ENCODE data around the gene FNDC3A. TPM values are rescaled to one million over a fixed set of nuclear protein-coding genes. Genes with fewer than 3 reads are reported as not detected.
A peak's percentile ranks its signal among the peaks of the same experiment; 100 is the strongest.

The FNDC3A gene
- total and polyA plus RNA-seq, 11 donors: 10.1 to 38.3 (median 21.9) TPM

DNA sequence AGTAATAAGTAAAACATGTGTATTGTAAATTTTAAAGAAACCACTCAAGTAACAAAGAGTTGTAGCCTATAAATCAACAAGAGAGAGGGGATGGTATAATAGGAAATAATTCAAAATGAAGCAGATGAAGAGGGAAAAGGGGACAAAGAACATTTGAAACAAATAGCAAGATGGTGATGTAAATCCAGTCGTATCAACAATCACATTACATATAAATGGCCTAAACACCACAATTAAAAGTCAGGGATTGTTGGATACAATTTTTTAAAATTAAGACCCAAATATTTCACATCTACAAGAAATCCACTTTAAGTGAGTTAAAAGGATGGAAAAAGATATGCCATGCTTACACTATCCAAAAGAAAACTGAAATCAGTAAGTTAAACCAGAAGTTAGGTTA, 15.2 kb downstream of the FNDC3A start:
- WGBS, 4 donors: 86 to 97% (median 92%) methylated on average over 1 of the region's 1 CpG
- H3K4me3 ChIP-seq: no peak overlapping the region
- H3K27ac ChIP-seq: no peak overlapping the region
- H3K27me3 ChIP-seq: no peaks in the 10 kb centered on the region
- no peaks in the 10 kb centered on the region for H3K36me3 ChIP-seq
- H3K4me1 ChIP-seq: peaks cover 0 to 15% (median 0%) of the 10 kb centered on the region in 12 donors
- TF ChIP-seq POLR2A (IDR thresholded peaks at IDR 0.05): no peak
- TF ChIP-seq, protein P1, sequence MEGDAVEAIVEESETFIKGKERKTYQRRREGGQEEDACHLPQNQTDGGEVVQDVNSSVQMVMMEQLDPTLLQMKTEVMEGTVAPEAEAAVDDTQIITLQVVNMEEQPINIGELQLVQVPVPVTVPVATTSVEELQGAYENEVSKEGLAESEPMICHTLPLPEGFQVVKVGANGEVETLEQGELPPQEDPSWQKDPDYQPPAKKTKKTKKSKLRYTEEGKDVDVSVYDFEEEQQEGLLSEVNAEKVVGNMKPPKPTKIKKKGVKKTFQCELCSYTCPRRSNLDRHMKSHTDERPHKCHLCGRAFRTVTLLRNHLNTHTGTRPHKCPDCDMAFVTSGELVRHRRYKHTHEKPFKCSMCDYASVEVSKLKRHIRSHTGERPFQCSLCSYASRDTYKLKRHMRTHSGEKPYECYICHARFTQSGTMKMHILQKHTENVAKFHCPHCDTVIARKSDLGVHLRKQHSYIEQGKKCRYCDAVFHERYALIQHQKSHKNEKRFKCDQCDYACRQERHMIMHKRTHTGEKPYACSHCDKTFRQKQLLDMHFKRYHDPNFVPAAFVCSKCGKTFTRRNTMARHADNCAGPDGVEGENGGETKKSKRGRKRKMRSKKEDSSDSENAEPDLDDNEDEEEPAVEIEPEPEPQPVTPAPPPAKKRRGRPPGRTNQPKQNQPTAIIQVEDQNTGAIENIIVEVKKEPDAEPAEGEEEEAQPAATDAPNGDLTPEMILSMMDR (IDR thresholded peaks at IDR 0.05): no peak
- ATAC-seq (no peak), DNase-seq (no peak)
- H3K9me3 ChIP-seq: peaks cover 0 to 14% (median 8%) of the 10 kb centered on the region in 12 donors
- intact Hi-C loops (cut with DNase I): no loop called here

DNA sequence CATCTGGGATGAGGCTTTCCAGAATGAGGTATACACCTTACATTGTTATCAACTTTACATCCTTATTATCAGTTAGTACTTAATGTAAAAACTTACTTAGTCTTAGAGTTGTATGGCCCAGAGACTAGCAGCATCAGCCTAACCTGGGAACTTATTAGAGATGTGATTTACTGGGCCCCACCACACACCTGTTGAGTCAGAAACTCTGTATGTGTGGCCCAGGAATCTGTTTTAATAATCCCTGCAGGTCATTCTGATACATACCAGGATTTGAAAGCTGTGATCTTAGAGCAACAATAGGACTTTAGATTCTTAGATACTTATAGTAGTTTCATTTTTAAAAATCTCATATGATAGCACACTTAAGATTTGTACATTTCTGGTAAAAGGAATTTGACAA, 17.4 kb downstream of the FNDC3A start:
- no peak overlapping the region for H3K27ac ChIP-seq
- DNase-seq (no peak), ATAC-seq (no peak)
- TF ChIP-seq POLR2A (IDR thresholded peaks at IDR 0.05): no peak
- TF ChIP-seq, protein P1 (IDR thresholded peaks at IDR 0.05): no peak
- intact Hi-C loops (cut with DNase I): no loop called here
- no peaks in the 10 kb centered on the region for H3K36me3 ChIP-seq
- no peaks in the 10 kb centered on the region for H3K27me3 ChIP-seq
- no peak overlapping the region for H3K4me3 ChIP-seq
- peaks cover 0 to 14% (median 8%) of the 10 kb centered on the region in 12 donors for H3K9me3 ChIP-seq
- peaks cover 0 to 15% (median 0%) of the 10 kb centered on the region in 12 donors for H3K4me1 ChIP-seq

DNA sequence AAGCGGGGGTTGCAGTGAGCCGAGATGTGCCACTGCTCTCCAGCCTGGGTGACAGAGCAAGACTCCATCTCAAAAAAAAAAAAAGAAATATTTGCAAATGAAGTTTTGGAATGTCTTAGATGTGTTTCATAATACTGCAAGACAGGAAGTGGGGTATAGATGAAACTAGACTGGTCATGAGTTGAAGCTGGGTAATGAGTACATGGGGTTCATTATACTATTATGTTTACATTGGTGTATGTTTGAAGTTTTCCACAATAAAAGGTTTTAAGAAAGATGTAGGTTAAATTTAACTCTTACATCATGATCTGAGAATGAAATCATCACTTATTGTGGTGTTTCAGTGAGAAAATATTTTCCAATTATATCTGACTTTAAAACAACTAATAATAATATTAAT, 19.0 kb downstream of the FNDC3A start:
- Histone ChIP-seq H3K36me3 (no peaks in the 10 kb centered on the region), H3K9me3 (peaks cover 0 to 24% (median 9%) of the 10 kb centered on the region in 12 donors), H3K27ac (no peak overlapping the region), H3K27me3 (no peaks in the 10 kb centered on the region), H3K4me1 (peaks cover 0 to 9% (median 0%) of the 10 kb centered on the region in 12 donors), H3K4me3 (no peak overlapping the region)
- no peak for ATAC-seq
- intact Hi-C loops (cut with DNase I): no loop called here
- TF ChIP-seq, protein P1 (IDR thresholded peaks at IDR 0.05): no peak
- TF ChIP-seq POLR2A (IDR thresholded peaks at IDR 0.05): no peak
- WGBS, 4 donors: 97 to 100% (median 99%) methylated on average over 2 of the region's 2 CpGs
- DNase-seq: no peak

DNA sequence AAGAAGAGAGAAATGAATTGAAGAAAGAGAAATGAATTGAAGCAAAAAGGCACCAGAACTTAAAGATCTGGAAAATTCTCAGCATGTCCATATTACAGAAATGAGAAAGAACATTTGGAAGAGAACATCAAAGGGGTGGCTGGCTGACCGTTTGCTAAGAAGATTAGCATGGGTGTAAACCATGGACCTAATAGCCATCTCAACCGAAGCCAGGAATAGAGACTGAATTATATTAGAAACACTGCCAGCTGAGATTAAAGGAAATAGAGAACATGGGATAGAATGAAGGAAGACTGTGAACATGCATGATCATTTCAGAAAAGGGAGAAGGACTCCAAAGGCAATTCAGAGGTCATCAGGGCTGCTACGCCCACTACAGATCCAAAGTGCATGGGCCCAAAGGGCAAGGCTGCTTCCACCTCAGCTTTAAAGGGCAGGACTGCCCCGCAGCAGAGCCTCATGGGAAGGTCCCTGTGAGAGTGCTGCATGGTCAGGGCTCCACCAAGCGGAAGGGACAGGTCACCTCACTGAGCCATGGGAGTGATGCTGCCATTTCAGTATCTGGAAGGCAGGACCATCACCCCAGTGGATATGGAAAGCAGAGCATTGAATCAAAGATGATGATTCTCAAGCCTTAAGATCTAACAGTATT, 23.1 kb downstream of the FNDC3A start:
- 37 to 79% (median 48%) methylated on average over 5 of the region's 5 CpGs for WGBS, 4 donors
- intact Hi-C loops (cut with DNase I): no loop called here
- H3K4me1 ChIP-seq: peaks cover 0 to 9% (median 0%) of the 10 kb centered on the region in 12 donors
- DNase-seq: no peak
- ATAC-seq: peak in 1 of 4 donors; percentile 24
- no peaks in the 10 kb centered on the region for H3K36me3 ChIP-seq
- no peak overlapping the region for H3K27ac ChIP-seq
- peaks cover 0 to 26% (median 11%) of the 10 kb centered on the region in 12 donors for H3K9me3 ChIP-seq
- no peak overlapping the region for H3K4me3 ChIP-seq
- H3K27me3 ChIP-seq: no peaks in the 10 kb centered on the region
- no peak for TF ChIP-seq POLR2A (IDR thresholded peaks at IDR 0.05)
- TF ChIP-seq, protein P1 (IDR thresholded peaks at IDR 0.05): no peak

Data from heart left ventricle (tissue), 16 donors.